Measurements from ENCODE around the gene GMEB2.
A peak's percentile ranks its signal among the peaks of the same experiment; 100 is the strongest.

Gene GMEB2

GRCh38 chr20:63659370-63659769 is 32.5 kb upstream of the GMEB2 start:
- TF ChIP-seq POLR2AphosphoS5 (IDR thresholded peaks at IDR 0.05; ENCODE audit: borderline replicate concordance, low read depth, low read length) (no peak), FOXP2 (optimal IDR thresholded peaks at IDR 0.05; ENCODE audit: control extremely low read depth, extremely low read length, insufficient read depth) (no peak), EZH2 (IDR thresholded peaks at IDR 0.05) (no peak)
- Histone ChIP-seq H3K4me3 (peak overlapping the region; percentile 100), H3K27ac (no peak overlapping the region), H3K9ac (ENCODE audit: insufficient read length) (peak overlapping the region; percentile 95), H3K36me3 (ENCODE audit: insufficient read depth, low read length) (peaks cover 17% of the 10 kb centered on the region; the same call in 1 of the 2 replicates), H3K9me3 (ENCODE audit: low read depth, low read length) (no peaks in the 10 kb centered on the region)
- no peak for DNase-seq (ENCODE audit: low read depth, low spot score)

- peak overlapping the region; percentile 95 for H3K9ac ChIP-seq (ENCODE audit: insufficient read length)
- no peak for TF ChIP-seq FOXP2 (optimal IDR thresholded peaks at IDR 0.05; ENCODE audit: control extremely low read depth, extremely low read length, insufficient read depth)
- TF ChIP-seq EZH2 (IDR thresholded peaks at IDR 0.05): no peak
- no peak for TF ChIP-seq POLR2AphosphoS5 (IDR thresholded peaks at IDR 0.05; ENCODE audit: borderline replicate concordance, low read depth, low read length)
- H3K36me3 ChIP-seq (ENCODE audit: insufficient read depth, low read length): peaks cover 17% of the 10 kb centered on the region; the same call in 1 of the 2 replicates
- peak overlapping the region; percentile 100 for H3K4me3 ChIP-seq
- DNase-seq (ENCODE audit: low read depth, low spot score): no peak
- no peak overlapping the region for H3K27ac ChIP-seq
- no peaks in the 10 kb centered on the region for H3K9me3 ChIP-seq (ENCODE audit: low read depth, low read length)
Observed at GRCh38 chr20:63658749-63659187, 31.9 kb upstream of the GMEB2 start.

- no peaks in the 10 kb centered on the region for H3K9me3 ChIP-seq (ENCODE audit: low read depth, low read length)
- H3K36me3 ChIP-seq (ENCODE audit: insufficient read depth, low read length): peaks cover 13% of the 10 kb centered on the region; the same call in 1 of the 2 replicates
- H3K4me3 ChIP-seq: peak within 1 kb of the TSS; percentile 100
- TF ChIP-seq POLR2AphosphoS5 (IDR thresholded peaks at IDR 0.05; ENCODE audit: borderline replicate concordance, low read depth, low read length): peak; percentile 79
- no peak for TF ChIP-seq FOXP2 (optimal IDR thresholded peaks at IDR 0.05; ENCODE audit: control extremely low read depth, extremely low read length, insufficient read depth)
- no peak for TF ChIP-seq EZH2 (IDR thresholded peaks at IDR 0.05)
- peak within 1 kb of the TSS; percentile 95 for H3K9ac ChIP-seq (ENCODE audit: insufficient read length)
- H3K27ac ChIP-seq: peak within 1 kb of the TSS; percentile 87
- peak; percentile 56 for DNase-seq (ENCODE audit: low read depth, low spot score)
Observed at GRCh38 chr20:63657937-63658748, 31.2 kb upstream of the GMEB2 start, which contains the start of gene RTEL1. Gene RTEL1, plus strand, starts transcription at chr20:63658312. Its CDS starts 1,091 bp downstream, at chr20:63659403.

GRCh38 chr20:63657260-63657936 is 30.5 kb upstream of the GMEB2 start:
- Histone ChIP-seq H3K36me3 (ENCODE audit: insufficient read depth, low read length) (peaks cover 6% of the 10 kb centered on the region; the same call in 1 of the 2 replicates), H3K9ac (ENCODE audit: insufficient read length) (peak overlapping the region; percentile 95), H3K9me3 (ENCODE audit: low read depth, low read length) (no peaks in the 10 kb centered on the region), H3K4me3 (peak overlapping the region; percentile 100), H3K27ac (peak overlapping the region; percentile 87)
- no peak for DNase-seq (ENCODE audit: low read depth, low spot score)
- TF ChIP-seq EZH2 (IDR thresholded peaks at IDR 0.05) (no peak), POLR2AphosphoS5 (IDR thresholded peaks at IDR 0.05; ENCODE audit: borderline replicate concordance, low read depth, low read length) (no peak), FOXP2 (optimal IDR thresholded peaks at IDR 0.05; ENCODE audit: control extremely low read depth, extremely low read length, insufficient read depth) (no peak)

- TF ChIP-seq EZH2 (IDR thresholded peaks at IDR 0.05) (no peak), FOXP2 (optimal IDR thresholded peaks at IDR 0.05; ENCODE audit: control extremely low read depth, extremely low read length, insufficient read depth) (no peak), POLR2AphosphoS5 (IDR thresholded peaks at IDR 0.05; ENCODE audit: borderline replicate concordance, low read depth, low read length) (no peak)
- no peaks in the 10 kb centered on the region for H3K9me3 ChIP-seq (ENCODE audit: low read depth, low read length)
- H3K9ac ChIP-seq (ENCODE audit: insufficient read length): no peak overlapping the region
- no peaks in the 10 kb centered on the region; the same call in 1 of the 2 replicates for H3K36me3 ChIP-seq (ENCODE audit: insufficient read depth, low read length)
- no peak overlapping the region for H3K4me3 ChIP-seq
- no peak for DNase-seq (ENCODE audit: low read depth, low spot score)
- H3K27ac ChIP-seq: no peak overlapping the region
Observed at GRCh38 chr20:63656451-63656850, 29.6 kb upstream of the GMEB2 start.

- TF ChIP-seq POLR2AphosphoS5 (IDR thresholded peaks at IDR 0.05; ENCODE audit: borderline replicate concordance, low read depth, low read length) (no peak), FOXP2 (optimal IDR thresholded peaks at IDR 0.05; ENCODE audit: control extremely low read depth, extremely low read length, insufficient read depth) (no peak), EZH2 (IDR thresholded peaks at IDR 0.05) (no peak)
- no peak overlapping the region for H3K4me3 ChIP-seq
- no peak overlapping the region for H3K27ac ChIP-seq
- H3K9ac ChIP-seq (ENCODE audit: insufficient read length): no peak overlapping the region
- DNase-seq (ENCODE audit: low read depth, low spot score): no peak
- H3K9me3 ChIP-seq (ENCODE audit: low read depth, low read length): no peaks in the 10 kb centered on the region
- no peaks in the 10 kb centered on the region for H3K36me3 ChIP-seq (ENCODE audit: insufficient read depth, low read length)
Observed at GRCh38 chr20:63655249-63655648, 28.3 kb upstream of the GMEB2 start.

- H3K36me3 ChIP-seq (ENCODE audit: insufficient read depth, low read length): no peaks in the 10 kb centered on the region
- TF ChIP-seq POLR2AphosphoS5 (IDR thresholded peaks at IDR 0.05; ENCODE audit: borderline replicate concordance, low read depth, low read length) (no peak; the same call in 1 of the 2 replicates), FOXP2 (optimal IDR thresholded peaks at IDR 0.05; ENCODE audit: control extremely low read depth, extremely low read length, insufficient read depth) (no peak), EZH2 (IDR thresholded peaks at IDR 0.05) (no peak)
- H3K9ac ChIP-seq (ENCODE audit: insufficient read length): peak overlapping the region; percentile 51
- no peak for DNase-seq (ENCODE audit: low read depth, low spot score)
- no peaks in the 10 kb centered on the region for H3K9me3 ChIP-seq (ENCODE audit: low read depth, low read length)
- H3K4me3 ChIP-seq: peak overlapping the region; percentile 95
- peak overlapping the region; percentile 83 for H3K27ac ChIP-seq
Observed at GRCh38 chr20:63653974-63654668, 27.2 kb upstream of the GMEB2 start.

All from SK-N-MC (cell line).